ENCODE data around the gene SMYD2. TPM values are rescaled to one million over a fixed set of nuclear protein-coding genes. Genes with fewer than 3 reads are reported as not detected.

Gene SMYD2
- total and polyA plus RNA-seq, 2 of the 8 experiments (the other 6 are each of a cell fraction or from before 2014, with no cell fraction given) = 3.0 to 5.2 TPM

- TF ChIP-seq CHD7 (IDR thresholded peaks at IDR 0.05; ENCODE audit: insufficient replicate concordance, low read length) (no peak), SP1 (IDR thresholded peaks at IDR 0.05; ENCODE audit: low read depth, low read length) (no peak), CTCF (IDR thresholded peaks at IDR 0.05; ENCODE audit: control extremely low read depth in 1 of 3, insufficient read depth in 1 of 3, low read depth in 1 of 3, low read length in 3 of 3) (no peak), RBBP5 (IDR thresholded peaks at IDR 0.05; ENCODE audit: borderline replicate concordance, low read depth, low read length) (no peak), CHD2 (IDR thresholded peaks at IDR 0.05; ENCODE audit: low read length) (no peak), KDM1A (IDR thresholded peaks at IDR 0.05; ENCODE audit: borderline replicate concordance, low read length) (no peak), CBX5 (IDR thresholded peaks at IDR 0.05; ENCODE audit: low read depth, low read length) (no peak)
Observed at GRCh38 chr1:214272964-214273533, 7.9 kb upstream of the SMYD2 start (continued).

Data from H1 (cell line).